HG02840 (cell line): ENCODE results near the gene RALY.
"Not testable (repeated sequence)": the region's sequence is repeated elsewhere in the genome, so short reads cannot be mapped to it uniquely, and the experiment has no call there.

ENCODE experiments used
- ATAC-seq: cut with Tn5 transposase; IDR thresholded peaks from one replicate; pipeline ENCODE4 v1.9.1; 2021; ENCODE audit warnings: mild to moderate bottlenecking, moderate library complexity, moderate number of reproducible peaks; ENCODE audit not compliant: unreplicated experiment, low FRiP score

The RALY gene

GRCh38 chr20:34127792-34128191 lies 134.1 kb downstream of the RALY start:
- ATAC-seq, result no peak

DNA sequence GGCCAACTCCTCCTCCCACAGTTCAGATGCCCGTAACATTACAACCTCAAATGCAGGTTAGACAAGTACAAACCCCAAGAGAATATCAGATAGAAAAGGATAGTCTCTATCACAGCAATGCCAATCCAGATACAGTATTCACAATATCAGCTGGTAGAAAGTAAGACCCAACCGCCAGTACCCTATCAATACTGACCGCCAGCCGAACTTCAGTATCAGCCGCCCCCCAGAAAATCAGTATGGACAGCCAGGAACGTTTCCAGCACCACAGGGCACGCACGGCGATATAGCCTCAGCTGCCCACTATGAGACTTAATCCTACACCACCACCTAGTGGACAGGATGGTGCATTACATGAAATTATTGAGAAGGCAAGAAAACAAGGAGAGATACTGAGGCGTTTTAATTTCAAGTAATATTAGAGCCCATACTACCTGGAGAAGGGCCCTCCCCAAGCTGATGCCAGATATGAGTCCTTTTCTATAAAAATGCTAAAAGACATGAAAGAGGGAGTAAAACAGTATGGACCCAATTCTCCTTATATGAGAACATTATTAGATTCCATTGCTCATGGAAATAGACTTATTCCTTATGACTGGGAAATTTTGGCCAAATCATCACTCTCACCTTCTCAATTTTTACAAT lies 135.9 kb downstream of the RALY start:
- ATAC-seq, result no peak

DNA sequence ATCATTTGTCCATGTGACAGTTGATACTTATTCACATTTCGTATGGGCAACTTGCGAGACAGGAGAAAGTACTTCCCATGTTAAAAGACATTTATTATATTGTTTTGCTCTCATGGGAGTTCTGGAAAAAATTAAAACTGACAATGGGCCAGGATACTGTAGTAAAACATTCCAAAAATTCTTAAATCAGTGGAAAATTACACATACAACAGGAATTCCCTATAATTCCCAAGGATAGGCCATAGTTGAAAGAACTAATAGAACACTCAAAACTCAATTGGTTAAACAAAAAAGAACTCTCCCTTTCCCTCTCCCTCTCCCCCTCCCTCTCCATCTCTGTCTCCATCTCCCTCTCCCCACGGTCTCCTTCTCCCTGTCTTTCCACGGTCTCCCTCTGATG lies 137.8 kb downstream of the RALY start:
- no peak for ATAC-seq

GRCh38 chr20:34132491-34132890 lies 138.8 kb downstream of the RALY start:
- not testable (repeated sequence) for ATAC-seq

GRCh38 chr20:34132943-34133342 lies 139.2 kb downstream of the RALY start:
- ATAC-seq, result not testable (repeated sequence)

DNA sequence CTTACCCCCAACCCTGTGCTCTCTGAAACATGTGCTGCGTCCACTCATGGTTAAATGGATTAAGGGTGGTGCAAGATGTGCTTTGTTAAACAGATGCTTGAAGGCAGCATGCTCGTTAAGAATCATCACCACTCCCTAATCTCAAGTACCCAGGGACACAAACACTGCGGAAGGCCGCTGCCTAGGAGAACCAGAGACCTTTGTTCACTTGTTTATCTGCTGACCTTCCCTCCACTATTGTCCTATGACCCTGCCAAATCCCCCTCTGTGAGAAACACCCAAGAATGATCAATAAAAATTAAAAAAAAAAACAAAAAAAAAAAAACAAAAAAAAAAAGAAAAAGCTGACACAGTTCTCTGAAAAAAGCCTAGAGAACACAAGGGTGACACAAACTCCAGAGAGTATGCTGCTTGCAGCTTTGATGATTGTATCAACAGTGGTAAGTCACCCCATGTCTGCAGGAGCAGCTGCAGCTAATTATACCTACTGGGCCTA lies 139.7 kb downstream of the RALY start:
- ATAC-seq, result not testable (repeated sequence)
